HEK293 (cell line): Measurements from ENCODE around the gene EID2.

Experiments used
- FEZF1 ChIP-seq: fragments of 450-650 bp; formaldehyde crosslinking; IDR thresholded peaks from 2 replicates; pipeline ENCODE4 v1.5.1; 2016; ENCODE audit warnings: missing biosample characterization, missing genetic modification characterization
- GFI1B ChIP-seq: fragments of 450-650 bp; formaldehyde crosslinking; IDR thresholded peaks from 2 replicates; pipeline ENCODE4 v1.5.1; 2016; ENCODE audit warnings: missing biosample characterization, missing genetic modification characterization
- GLI4 ChIP-seq: fragments of 450-650 bp; formaldehyde crosslinking; IDR thresholded peaks from 2 replicates; pipeline ENCODE4 v1.5.1; 2016; ENCODE audit warnings: missing biosample characterization, missing genetic modification characterization
- HOXA7 ChIP-seq: sonication (generic); formaldehyde crosslinking; IDR thresholded peaks from 2 replicates; pipeline ENCODE4 v1.8.1; 2022; ENCODE audit warnings: missing genetic modification reagents, borderline replicate concordance
- HOXC10 ChIP-seq: sonication (generic); formaldehyde crosslinking; IDR thresholded peaks from 2 replicates; pipeline ENCODE4 v1.8.1; 2023; ENCODE audit warnings: mild to moderate bottlenecking, missing genetic modification reagents
- MYNN ChIP-seq: fragments of 450-650 bp; formaldehyde crosslinking; IDR thresholded peaks from 2 replicates; pipeline ENCODE4 v1.5.1; 2016; ENCODE audit warnings: missing biosample characterization, missing genetic modification characterization, borderline replicate concordance
- MZF1 ChIP-seq: fragments of 450-650 bp; formaldehyde crosslinking; IDR thresholded peaks from 2 replicates; pipeline ENCODE4 v1.5.1; 2017; ENCODE audit warnings: missing biosample characterization, missing genetic modification characterization, borderline replicate concordance
- OSR2 ChIP-seq: fragments of 450-650 bp; formaldehyde crosslinking; IDR thresholded peaks from 2 replicates; pipeline ENCODE4 v1.5.1; 2016; ENCODE audit warnings: missing biosample characterization, missing genetic modification characterization
- TCF7L2 ChIP-seq: IDR thresholded peaks from 2 replicates; pipeline ENCODE4 v1.6.1; 2011; ENCODE audit warnings: low read depth, mild to moderate bottlenecking, inconsistent platforms, low read length, moderate library complexity, borderline replicate concordance
- WT1 ChIP-seq: fragments of 450-650 bp; formaldehyde crosslinking; IDR thresholded peaks from 2 replicates; pipeline ENCODE4 v1.5.1; 2016; ENCODE audit warnings: missing biosample characterization, missing genetic modification characterization
- ZBTB17 ChIP-seq: fragments of 450-650 bp; formaldehyde crosslinking; IDR thresholded peaks from 2 replicates; pipeline ENCODE4 v1.5.1; 2016; ENCODE audit warnings: missing biosample characterization, missing genetic modification characterization
- ZBTB20 ChIP-seq: fragments of 450-650 bp; formaldehyde crosslinking; IDR thresholded peaks from 2 replicates; pipeline ENCODE4 v1.5.1; 2016; ENCODE audit warnings: missing biosample characterization, missing genetic modification characterization
- ZBTB21 ChIP-seq: fragments of 450-650 bp; formaldehyde crosslinking; IDR thresholded peaks from 2 replicates; pipeline ENCODE4 v1.5.1; 2017; ENCODE audit warnings: missing biosample characterization, missing genetic modification characterization
- ZIC2 ChIP-seq: fragments of 450-650 bp; formaldehyde crosslinking; IDR thresholded peaks from 2 replicates; pipeline ENCODE4 v1.5.1; 2016; ENCODE audit warnings: missing biosample characterization, missing genetic modification characterization
- ZNF114 ChIP-seq: fragments of 450-650 bp; formaldehyde crosslinking; IDR thresholded peaks from 2 replicates; pipeline ENCODE4 v1.5.0; 2017; ENCODE audit warnings: missing biosample characterization, missing genetic modification characterization
- ZNF132 ChIP-seq: fragments of 450-650 bp; formaldehyde crosslinking; IDR thresholded peaks from 2 replicates; pipeline ENCODE4 v1.5.1; 2017; ENCODE audit warnings: missing biosample characterization, missing genetic modification characterization, borderline replicate concordance
- ZNF155 ChIP-seq: fragments of 450-650 bp; formaldehyde crosslinking; IDR thresholded peaks from 2 replicates; pipeline ENCODE4 v1.5.1; 2016; ENCODE audit warnings: missing biosample characterization, missing genetic modification characterization
- ZNF157 ChIP-seq: fragments of 450-650 bp; formaldehyde crosslinking; IDR thresholded peaks from 2 replicates; pipeline ENCODE4 v1.5.1; 2016; ENCODE audit warnings: missing biosample characterization, missing genetic modification characterization
- ZNF221 ChIP-seq: fragments of 450-650 bp; formaldehyde crosslinking; IDR thresholded peaks from 2 replicates; pipeline ENCODE4 v1.5.1; 2017; ENCODE audit warnings: missing biosample characterization, missing genetic modification characterization, borderline replicate concordance
- ZNF239 ChIP-seq: fragments of 450-650 bp; formaldehyde crosslinking; IDR thresholded peaks from 2 replicates; pipeline ENCODE4 v1.5.1; 2016; ENCODE audit warnings: missing biosample characterization, missing genetic modification characterization
- ZNF274 ChIP-seq, 2 experiments: fragments of 200-500 bp in 1 of 2; fragments of 450-650 bp in 1 of 2; sonication (Bioruptor generic) in 1 of 2; formaldehyde crosslinking in 1 of 2; IDR thresholded peaks; 2 replicates each; pipeline versions ENCODE4 v1.5.1 to v1.6.1; 2014 to 2016; ENCODE audit warnings: borderline replicate concordance in 1 of 2, inconsistent platforms in 1 of 2, low read length in 1 of 2, missing biosample characterization in 1 of 2, missing genetic modification characterization in 1 of 2
- ZNF302 ChIP-seq: fragments of 450-650 bp; formaldehyde crosslinking; IDR thresholded peaks from 2 replicates; pipeline ENCODE4 v1.5.1; 2016; ENCODE audit warnings: missing biosample characterization, missing genetic modification characterization, low read depth
- ZNF37A ChIP-seq: fragments of 450-650 bp; IDR thresholded peaks from 2 replicates; pipeline ENCODE4 v1.5.1; 2018; ENCODE audit warnings: missing biosample characterization, missing genetic modification characterization
- ZNF394 ChIP-seq: fragments of 450-650 bp; formaldehyde crosslinking; IDR thresholded peaks from 2 replicates; pipeline ENCODE4 v1.5.1; 2016; ENCODE audit warnings: missing biosample characterization, missing genetic modification characterization, mild to moderate bottlenecking, moderate library complexity, borderline replicate concordance
- ZNF423 ChIP-seq: fragments of 450-650 bp; formaldehyde crosslinking; IDR thresholded peaks from 2 replicates; pipeline ENCODE4 v1.5.1; 2016; ENCODE audit warnings: missing biosample characterization, missing genetic modification characterization
- ZNF501 ChIP-seq: fragments of 450-650 bp; formaldehyde crosslinking; IDR thresholded peaks from 2 replicates; pipeline ENCODE4 v1.5.1; 2016; ENCODE audit warnings: missing biosample characterization, missing genetic modification characterization
- ZNF529 ChIP-seq: fragments of 450-650 bp; formaldehyde crosslinking; IDR thresholded peaks from 2 replicates; pipeline ENCODE4 v1.5.1; 2017; ENCODE audit warnings: missing genetic modification characterization, missing biosample characterization; ENCODE audit not compliant: insufficient replicate concordance
- ZNF560 ChIP-seq: fragments of 450-650 bp; formaldehyde crosslinking; IDR thresholded peaks from 2 replicates; pipeline ENCODE4 v1.5.1; 2017; ENCODE audit warnings: missing biosample characterization, missing genetic modification characterization, borderline replicate concordance
- ZNF561 ChIP-seq: fragments of 450-650 bp; IDR thresholded peaks from 2 replicates; pipeline ENCODE4 v1.5.1; 2018; ENCODE audit warnings: missing biosample characterization, missing genetic modification characterization, borderline replicate concordance
- ZNF701 ChIP-seq: fragments of 450-650 bp; formaldehyde crosslinking; IDR thresholded peaks from 2 replicates; pipeline ENCODE4 v1.5.1; 2016; ENCODE audit warnings: missing biosample characterization, missing genetic modification characterization
- ZNF747 ChIP-seq: fragments of 450-650 bp; formaldehyde crosslinking; IDR thresholded peaks from 2 replicates; pipeline ENCODE4 v1.5.1; 2016; ENCODE audit warnings: missing biosample characterization, missing genetic modification characterization
- ZNF777 ChIP-seq: fragments of 450-650 bp; formaldehyde crosslinking; IDR thresholded peaks from 2 replicates; pipeline ENCODE4 v1.5.1; 2017; ENCODE audit warnings: missing biosample characterization, missing genetic modification characterization, borderline replicate concordance
- ZNF791 ChIP-seq: fragments of 450-650 bp; formaldehyde crosslinking; IDR thresholded peaks from 2 replicates; pipeline ENCODE4 v1.5.1; 2016; ENCODE audit warnings: missing biosample characterization, missing genetic modification characterization
- ZSCAN23 ChIP-seq: fragments of 450-650 bp; formaldehyde crosslinking; IDR thresholded peaks from 2 replicates; pipeline ENCODE4 v1.5.1; 2016; ENCODE audit warnings: missing biosample characterization, missing genetic modification characterization
- ZSCAN30 ChIP-seq: fragments of 450-650 bp; IDR thresholded peaks from 2 replicates; pipeline ENCODE4 v1.5.1; 2018; ENCODE audit warnings: missing biosample characterization, mild to moderate bottlenecking, missing genetic modification characterization, moderate library complexity
- TF ChIP-seq, protein P1 (sequence below): fragments of 450-650 bp; formaldehyde crosslinking; IDR thresholded peaks from 2 replicates; pipeline ENCODE4 v1.5.1; 2016; ENCODE audit warnings: missing biosample characterization, missing genetic modification characterization
- TF ChIP-seq, protein P2 (sequence below): fragments of 450-650 bp; formaldehyde crosslinking; IDR thresholded peaks from 2 replicates; pipeline ENCODE4 v1.5.1; 2016; ENCODE audit warnings: missing biosample characterization, missing genetic modification characterization
- TF ChIP-seq, protein P3 (sequence below): fragments of 450-650 bp; formaldehyde crosslinking; IDR thresholded peaks from 2 replicates; pipeline ENCODE4 v1.5.1; 2016; ENCODE audit warnings: missing biosample characterization, missing genetic modification characterization

Gene EID2

DNA sequence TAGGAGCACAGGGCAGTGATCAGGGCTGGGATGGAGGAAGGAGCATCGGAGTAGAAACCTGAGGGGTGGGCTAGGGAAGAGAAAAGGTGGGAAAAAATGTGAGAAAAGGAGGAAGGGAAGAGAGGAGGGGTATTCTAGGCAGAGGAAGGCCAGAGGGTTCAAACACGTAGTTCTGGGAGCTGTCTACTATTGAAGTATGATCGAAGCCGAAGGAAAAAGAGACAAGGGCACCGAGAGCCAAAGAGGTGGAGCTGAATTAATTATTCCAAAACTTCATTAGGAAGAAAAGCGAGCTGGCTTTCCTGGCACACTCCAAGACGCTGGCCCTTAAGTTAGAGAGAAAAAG, 33.4 kb downstream of the EID2 start (continued):
- TF ChIP-seq ZSCAN23 (tag by site-specific recombination), result no peak
- no peak for TF ChIP-seq ZNF561
- no peak for TF ChIP-seq ZNF777 (tag by site-specific recombination)
- TF ChIP-seq ZNF747 (tag by site-specific recombination), result no peak
- no peak for TF ChIP-seq ZNF302
- TF ChIP-seq ZNF560 (tag by site-specific recombination), result no peak; the same call in 1 of the 2 replicates
- 0 out of 2 replicates have a peak, but pooled peaks have one; percentile 30 for TF ChIP-seq ZBTB20 (tag by site-specific recombination)
- TF ChIP-seq ZIC2 (tag by site-specific recombination), result no peak
- TF ChIP-seq WT1, result no peak
- no peak for TF ChIP-seq ZNF221 (tag by site-specific recombination)
- TF ChIP-seq ZNF239 (tag by site-specific recombination), result no peak
- TF ChIP-seq GLI4 (tag by site-specific recombination), result no peak
- TF ChIP-seq ZNF791 (tag by site-specific recombination), result no peak; the same call in 1 of the 2 replicates
- no peak for TF ChIP-seq MYNN (tag by site-specific recombination)
- TF ChIP-seq ZNF274 (IDR thresholded peaks at IDR 0.05; ENCODE audit: low read length), result no peak
- TF ChIP-seq ZNF274 (tag by site-specific recombination; IDR thresholded peaks at IDR 0.05; ENCODE audit: borderline replicate concordance), result 0 out of 2 replicates have a peak, but pooled peaks have one; percentile 63
- TF ChIP-seq, protein P1, sequence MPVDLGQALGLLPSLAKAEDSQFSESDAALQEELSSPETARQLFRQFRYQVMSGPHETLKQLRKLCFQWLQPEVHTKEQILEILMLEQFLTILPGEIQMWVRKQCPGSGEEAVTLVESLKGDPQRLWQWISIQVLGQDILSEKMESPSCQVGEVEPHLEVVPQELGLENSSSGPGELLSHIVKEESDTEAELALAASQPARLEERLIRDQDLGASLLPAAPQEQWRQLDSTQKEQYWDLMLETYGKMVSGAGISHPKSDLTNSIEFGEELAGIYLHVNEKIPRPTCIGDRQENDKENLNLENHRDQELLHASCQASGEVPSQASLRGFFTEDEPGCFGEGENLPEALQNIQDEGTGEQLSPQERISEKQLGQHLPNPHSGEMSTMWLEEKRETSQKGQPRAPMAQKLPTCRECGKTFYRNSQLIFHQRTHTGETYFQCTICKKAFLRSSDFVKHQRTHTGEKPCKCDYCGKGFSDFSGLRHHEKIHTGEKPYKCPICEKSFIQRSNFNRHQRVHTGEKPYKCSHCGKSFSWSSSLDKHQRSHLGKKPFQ (tag by site-specific recombination), result no peak
- no peak for TF ChIP-seq ZNF114 (tag by site-specific recombination)
- TF ChIP-seq ZSCAN30 (tag by site-specific recombination), result no peak
- TF ChIP-seq FEZF1 (tag by site-specific recombination), result no peak
- no peak for TF ChIP-seq OSR2 (tag by site-specific recombination)
- TF ChIP-seq ZBTB21 (tag by site-specific recombination), result 0 out of 2 replicates have a peak, but pooled peaks have one; percentile 21
- TF ChIP-seq ZNF155 (tag by site-specific recombination), result no peak
- no peak for TF ChIP-seq GFI1B (tag by site-specific recombination)
- no peak for TF ChIP-seq ZNF529 (tag by site-specific recombination)
- no peak for TF ChIP-seq ZNF37A (tag by site-specific recombination)
- no peak for TF ChIP-seq ZNF423 (tag by site-specific recombination)
- TF ChIP-seq HOXC10 (CRISPR knock-in tag), result no peak
- TF ChIP-seq ZNF132 (tag by site-specific recombination), result no peak
- no peak for TF ChIP-seq HOXA7 (CRISPR knock-in tag)
- TF ChIP-seq ZNF501 (tag by site-specific recombination), result no peak
- no peak for TF ChIP-seq ZNF701 (tag by site-specific recombination)
- no peak; the same call in 1 of the 2 replicates for TF ChIP-seq ZNF394 (tag by site-specific recombination)
- TF ChIP-seq MZF1 (tag by site-specific recombination), result no peak
- TF ChIP-seq, protein P2, sequence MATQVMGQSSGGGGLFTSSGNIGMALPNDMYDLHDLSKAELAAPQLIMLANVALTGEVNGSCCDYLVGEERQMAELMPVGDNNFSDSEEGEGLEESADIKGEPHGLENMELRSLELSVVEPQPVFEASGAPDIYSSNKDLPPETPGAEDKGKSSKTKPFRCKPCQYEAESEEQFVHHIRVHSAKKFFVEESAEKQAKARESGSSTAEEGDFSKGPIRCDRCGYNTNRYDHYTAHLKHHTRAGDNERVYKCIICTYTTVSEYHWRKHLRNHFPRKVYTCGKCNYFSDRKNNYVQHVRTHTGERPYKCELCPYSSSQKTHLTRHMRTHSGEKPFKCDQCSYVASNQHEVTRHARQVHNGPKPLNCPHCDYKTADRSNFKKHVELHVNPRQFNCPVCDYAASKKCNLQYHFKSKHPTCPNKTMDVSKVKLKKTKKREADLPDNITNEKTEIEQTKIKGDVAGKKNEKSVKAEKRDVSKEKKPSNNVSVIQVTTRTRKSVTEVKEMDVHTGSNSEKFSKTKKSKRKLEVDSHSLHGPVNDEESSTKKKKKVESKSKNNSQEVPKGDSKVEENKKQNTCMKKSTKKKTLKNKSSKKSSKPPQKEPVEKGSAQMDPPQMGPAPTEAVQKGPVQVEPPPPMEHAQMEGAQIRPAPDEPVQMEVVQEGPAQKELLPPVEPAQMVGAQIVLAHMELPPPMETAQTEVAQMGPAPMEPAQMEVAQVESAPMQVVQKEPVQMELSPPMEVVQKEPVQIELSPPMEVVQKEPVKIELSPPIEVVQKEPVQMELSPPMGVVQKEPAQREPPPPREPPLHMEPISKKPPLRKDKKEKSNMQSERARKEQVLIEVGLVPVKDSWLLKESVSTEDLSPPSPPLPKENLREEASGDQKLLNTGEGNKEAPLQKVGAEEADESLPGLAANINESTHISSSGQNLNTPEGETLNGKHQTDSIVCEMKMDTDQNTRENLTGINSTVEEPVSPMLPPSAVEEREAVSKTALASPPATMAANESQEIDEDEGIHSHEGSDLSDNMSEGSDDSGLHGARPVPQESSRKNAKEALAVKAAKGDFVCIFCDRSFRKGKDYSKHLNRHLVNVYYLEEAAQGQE (tag by site-specific recombination), result peak; percentile 37; the same call in 1 of the 2 replicates
- no peak for TF ChIP-seq TCF7L2
- TF ChIP-seq, protein P3, sequence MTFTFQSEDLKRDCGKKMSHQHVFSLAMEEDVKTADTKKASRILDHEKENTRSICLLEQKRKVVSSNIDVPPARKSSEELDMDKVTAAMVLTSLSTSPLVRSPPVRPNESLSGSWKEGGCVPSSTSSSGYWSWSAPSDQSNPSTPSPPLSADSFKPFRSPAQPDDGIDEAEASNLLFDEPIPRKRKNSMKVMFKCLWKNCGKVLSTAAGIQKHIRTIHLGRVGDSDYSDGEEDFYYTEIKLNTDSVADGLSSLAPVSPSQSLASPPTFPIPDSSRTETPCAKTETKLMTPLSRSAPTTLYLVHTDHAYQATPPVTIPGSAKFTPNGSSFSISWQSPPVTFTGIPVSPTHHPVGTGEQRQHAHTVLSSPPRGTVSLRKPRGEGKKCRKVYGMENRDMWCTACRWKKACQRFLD, result no peak
- no peak for TF ChIP-seq ZNF157 (tag by site-specific recombination)
- peak; percentile 25; the same call in 1 of the 2 replicates for TF ChIP-seq ZBTB17 (tag by site-specific recombination)
